ENCODE measurements around the gene MACF1.

Gene MACF1

DNA sequence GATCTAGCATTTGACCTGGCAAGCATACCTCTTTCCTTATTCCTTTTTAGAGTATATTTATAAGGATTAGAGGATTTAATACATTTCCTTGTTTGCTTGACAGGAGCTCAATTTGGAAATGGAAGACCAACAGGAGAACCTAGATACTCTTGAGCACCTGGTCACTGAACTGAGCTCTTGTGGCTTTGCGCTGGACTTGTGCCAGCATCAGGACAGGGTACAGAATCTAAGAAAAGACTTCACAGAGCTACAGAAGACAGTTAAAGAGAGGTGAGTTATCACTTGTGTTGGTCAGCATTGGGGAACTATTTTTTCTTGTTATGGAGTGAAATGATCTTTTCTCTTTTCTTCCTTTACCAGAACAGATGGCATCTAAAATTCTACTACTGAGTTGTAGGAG is 163.6 kb downstream of the MACF1 start:
- DNase-seq, result no peak

GRCh38 chr1:39369565-39369964 is 165.1 kb downstream of the MACF1 start:
- no peak for DNase-seq

DNA sequence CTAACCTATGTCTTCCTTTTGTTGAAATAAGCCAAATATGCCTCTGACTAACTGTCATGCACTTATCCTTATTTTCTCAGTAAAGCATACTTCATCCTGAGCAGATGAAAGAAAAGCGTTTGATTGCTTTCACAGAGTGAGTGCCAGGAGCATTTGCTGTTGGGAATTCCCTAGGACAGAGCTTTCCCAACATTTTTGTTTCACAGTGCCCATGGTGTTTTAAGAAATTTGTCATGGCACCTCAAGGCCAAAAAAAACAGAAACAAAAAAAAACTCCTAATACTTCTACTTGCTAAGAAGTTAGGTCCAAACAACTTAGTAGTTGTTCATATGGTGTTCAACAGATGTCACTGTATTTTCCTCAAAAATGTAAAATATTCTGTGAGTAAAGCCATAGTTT is 166.1 kb downstream of the MACF1 start:
- no peak for DNase-seq

DNA sequence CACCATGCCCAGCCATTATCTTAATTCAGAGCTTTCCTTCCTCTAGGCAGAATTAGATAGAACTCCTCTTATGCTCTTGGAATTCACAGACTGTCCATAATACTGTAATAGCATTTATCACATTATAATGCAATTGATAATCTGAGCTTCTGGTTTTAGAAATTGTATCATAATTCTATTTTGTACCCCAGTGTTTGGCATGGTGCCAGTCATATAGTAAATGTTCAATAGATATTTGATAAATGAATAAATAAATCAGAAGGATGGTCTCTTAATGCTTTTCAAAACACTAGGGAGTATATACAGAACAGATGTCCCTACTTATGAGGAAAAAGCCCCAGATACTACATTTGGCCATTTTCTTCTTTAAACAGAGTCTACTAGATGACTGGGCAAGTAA is 167.6 kb downstream of the MACF1 start:
- DNase-seq, result no peak

DNA sequence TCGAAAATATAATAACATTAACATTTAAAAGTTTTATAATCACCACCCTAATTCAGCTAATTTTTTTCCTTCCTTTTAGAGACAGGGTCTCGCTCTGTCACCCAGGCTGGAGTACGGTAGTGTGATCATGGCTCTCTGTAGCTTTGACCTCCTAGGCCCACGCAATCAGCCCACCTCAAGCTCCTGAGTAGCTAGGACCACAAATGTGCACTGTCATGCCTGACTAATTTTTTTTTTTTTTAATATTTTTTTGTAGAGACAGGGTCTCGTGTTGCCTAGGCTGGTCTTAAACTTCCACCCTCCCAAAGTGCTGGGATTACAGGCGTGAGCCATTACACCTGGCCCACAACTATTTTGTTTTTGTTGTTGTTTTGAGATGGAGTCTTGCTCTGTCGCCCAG is 172.2 kb downstream of the MACF1 start:
- DNase-seq, result no peak

DNA sequence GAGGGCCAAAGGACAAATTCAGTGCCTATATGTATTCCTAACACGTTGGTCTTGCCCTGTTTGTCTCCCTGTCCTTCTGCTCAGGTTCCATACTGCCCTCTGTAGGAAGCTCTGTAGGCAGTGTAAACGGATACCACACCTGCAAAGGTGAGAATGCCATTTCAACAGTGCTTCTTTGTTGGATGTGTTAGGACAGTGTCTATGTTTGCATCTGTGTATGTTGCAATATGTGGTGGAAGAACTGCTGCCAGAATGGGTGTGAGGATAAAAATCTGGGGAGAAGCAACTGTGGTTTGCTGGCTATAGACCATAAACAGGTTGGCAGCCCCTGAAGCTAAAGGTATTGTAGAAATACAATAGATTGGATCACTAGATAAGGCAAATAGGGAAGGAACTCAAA is 173.9 kb downstream of the MACF1 start:
- no peak for DNase-seq

GRCh38 chr1:39379187-39379586 is 174.7 kb downstream of the MACF1 start:
- no peak for DNase-seq

DNA sequence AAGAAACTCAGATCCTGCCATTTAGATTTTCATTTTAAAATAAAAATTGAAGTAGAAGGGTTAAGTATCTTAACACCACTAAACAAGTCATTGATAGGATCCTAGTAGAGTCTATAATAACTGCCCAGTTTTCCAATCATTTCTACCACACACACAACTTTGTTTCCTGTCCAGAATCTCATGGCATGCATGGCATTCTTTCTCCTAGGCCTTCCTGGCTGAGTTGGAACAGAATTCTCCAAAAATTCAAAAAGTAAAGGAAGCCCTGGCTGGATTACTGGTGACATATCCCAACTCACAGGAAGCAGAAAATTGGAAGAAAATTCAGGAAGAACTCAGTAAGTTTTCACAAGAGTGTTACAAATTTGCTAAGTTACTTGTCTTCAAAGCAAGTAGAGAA is 175.5 kb downstream of the MACF1 start:
- no peak for DNase-seq

DNA sequence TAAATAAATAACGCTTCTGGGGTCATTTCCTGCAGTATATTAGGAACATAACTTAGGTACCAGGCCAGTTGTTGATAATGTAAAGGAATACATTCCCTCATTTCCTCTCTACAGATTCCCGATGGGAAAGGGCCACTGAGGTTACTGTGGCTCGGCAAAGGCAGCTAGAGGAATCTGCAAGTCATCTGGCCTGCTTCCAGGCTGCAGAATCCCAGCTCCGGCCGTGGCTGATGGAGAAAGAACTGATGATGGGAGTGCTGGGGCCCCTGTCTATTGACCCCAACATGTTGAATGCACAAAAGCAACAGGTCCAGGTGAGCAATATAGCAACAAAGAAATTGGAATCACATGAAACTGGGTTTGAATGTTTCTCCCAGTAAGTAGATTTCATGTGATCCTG is 177.3 kb downstream of the MACF1 start:
- DNase-seq, result no peak

DNA sequence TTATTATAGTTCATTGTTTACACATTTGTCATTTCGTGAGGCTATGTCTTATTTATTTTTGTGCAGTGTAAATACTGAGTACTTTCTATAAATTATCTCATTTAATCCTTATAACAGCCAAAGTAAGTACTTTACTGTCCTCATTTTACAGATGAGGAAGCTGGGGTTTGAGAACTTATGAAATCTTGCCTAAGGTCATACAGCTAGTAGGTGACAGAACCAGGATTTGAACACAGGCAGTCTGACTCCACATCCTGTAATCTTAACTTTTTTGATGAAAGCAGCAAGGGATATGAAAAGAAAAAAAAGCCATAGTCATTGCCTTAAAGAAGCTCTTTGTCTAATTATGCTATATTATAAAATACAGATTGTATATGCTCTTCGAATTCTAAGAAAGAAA is 179.8 kb downstream of the MACF1 start:
- DNase-seq, result no peak

DNA sequence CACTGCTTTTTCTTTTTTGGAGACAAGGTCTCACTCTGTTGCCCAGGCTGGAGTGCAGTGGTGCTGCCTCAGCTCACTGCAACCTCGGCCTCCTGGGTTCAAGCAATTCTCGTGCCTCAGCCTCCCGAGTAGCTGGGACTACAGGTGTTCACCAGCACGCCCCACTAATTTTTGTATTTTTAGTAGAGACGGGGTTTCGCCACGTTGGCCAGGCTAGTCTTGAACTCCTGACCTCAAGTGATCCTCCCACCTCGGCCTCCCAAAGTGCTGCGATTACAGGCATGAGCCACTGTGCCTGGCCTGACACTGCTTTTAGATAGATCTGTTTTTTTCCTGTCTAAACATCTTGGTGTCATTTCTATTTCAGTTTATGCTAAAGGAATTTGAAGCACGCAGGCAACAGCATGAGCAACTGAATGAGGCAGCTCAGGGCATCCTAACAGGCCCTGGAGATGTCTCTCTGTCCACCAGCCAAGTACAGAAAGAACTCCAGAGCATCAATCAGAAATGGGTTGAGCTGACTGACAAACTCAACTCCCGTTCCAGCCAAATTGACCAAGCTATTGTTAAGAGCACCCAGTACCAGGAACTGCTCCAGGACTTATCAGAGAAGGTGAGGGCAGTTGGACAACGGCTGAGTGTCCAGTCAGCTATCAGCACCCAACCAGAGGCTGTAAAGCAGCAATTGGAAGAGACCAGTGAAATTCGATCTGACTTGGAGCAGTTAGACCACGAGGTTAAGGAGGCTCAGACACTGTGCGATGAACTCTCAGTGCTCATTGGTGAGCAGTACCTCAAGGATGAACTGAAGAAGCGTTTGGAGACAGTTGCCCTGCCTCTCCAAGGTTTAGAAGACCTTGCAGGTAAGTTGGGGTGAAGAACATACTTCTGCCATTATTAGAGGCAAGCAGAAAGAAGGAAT is 180.8 kb downstream of the MACF1 start:
- DNase-seq, result no peak

- DNase-seq, result no peak
Measured at GRCh38 chr1:39386997-39387396, 182.5 kb downstream of the MACF1 start.

DNA sequence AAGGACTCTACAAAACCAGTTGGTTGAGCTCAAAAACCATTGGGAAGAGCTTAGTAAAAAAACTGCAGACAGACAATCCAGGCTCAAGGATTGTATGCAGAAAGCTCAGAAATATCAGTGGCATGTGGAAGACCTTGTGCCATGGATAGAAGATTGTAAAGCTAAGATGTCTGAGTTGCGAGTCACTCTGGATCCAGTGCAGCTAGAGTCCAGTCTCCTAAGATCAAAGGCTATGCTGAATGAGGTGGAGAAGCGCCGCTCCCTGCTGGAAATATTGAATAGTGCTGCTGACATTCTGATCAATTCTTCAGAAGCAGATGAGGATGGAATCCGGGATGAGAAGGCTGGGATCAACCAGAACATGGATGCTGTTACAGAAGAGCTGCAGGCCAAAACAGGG is 183.0 kb downstream of the MACF1 start:
- DNase-seq, result no peak

GRCh38 chr1:39391691-39392679 is 187.5 kb downstream of the MACF1 start:
- DNase-seq, result no peak

GRCh38 chr1:39392851-39393573 is 188.5 kb downstream of the MACF1 start:
- no peak for DNase-seq

DNA sequence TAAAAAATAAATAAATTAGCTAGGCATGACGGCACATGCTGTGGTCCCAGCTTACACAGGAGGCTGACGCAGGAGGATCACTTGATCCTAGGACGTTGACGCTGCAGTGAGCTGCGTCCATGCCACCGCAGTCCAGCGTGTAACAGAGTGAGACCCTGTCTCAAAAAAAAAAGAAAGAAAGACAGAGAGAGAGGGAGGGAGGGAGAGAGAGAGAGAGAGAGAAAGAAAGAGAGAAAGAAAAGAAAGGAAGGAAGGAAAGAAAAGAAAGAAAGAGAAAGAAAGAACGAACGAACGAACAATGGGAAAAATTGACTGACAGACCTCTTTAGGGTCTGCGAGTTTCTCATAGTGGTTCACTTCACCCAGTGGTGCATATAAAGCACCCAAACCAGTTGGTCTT is 189.2 kb downstream of the MACF1 start:
- DNase-seq, result no peak

GRCh38 chr1:39394059-39394458 is 189.6 kb downstream of the MACF1 start:
- DNase-seq, result no peak

- DNase-seq, result no peak
Measured at GRCh38 chr1:39394598-39394997, 190.1 kb downstream of the MACF1 start.

GRCh38 chr1:39395357-39395831 is 190.9 kb downstream of the MACF1 start:
- DNase-seq, result no peak

GRCh38 chr1:39396671-39397070 is 192.2 kb downstream of the MACF1 start:
- DNase-seq, result no peak

- DNase-seq, result no peak
Measured at GRCh38 chr1:39397487-39397886, 193.0 kb downstream of the MACF1 start.

- DNase-seq, result no peak
Measured at GRCh38 chr1:39398278-39399021, 194.0 kb downstream of the MACF1 start.

All from NCI-H187 (cell line).